GM13976 (cell line): ENCODE results near the gene RAP2A.

Experiments used
- DNase-seq: peaks from one replicate; pipeline ENCODE4 v3.0.0; 2012; ENCODE audit warnings: low spot score
- CTCF ChIP-seq: IDR thresholded peaks from 2 replicates; pipeline ENCODE4 v1.5.1; 2012; ENCODE audit warnings: borderline replicate concordance, mild to moderate bottlenecking; ENCODE audit not compliant: insufficient read depth; ENCODE audit errors: extremely low read depth, missing control alignments, control extremely low read depth
- in situ Hi-C: fragments of 300-500 bp; cut with MboI; formaldehyde crosslinking; loops from one replicate; pipeline ENCODE4 v1.12.0; 2022; ENCODE audit warnings: low sequenced_read_pairs, mixed read lengths, inconsistent platforms; ENCODE audit not compliant: unreplicated experiment

The RAP2A gene

GRCh38 chr13:97483465-97483864, 49.5 kb downstream of the RAP2A start:
- TF ChIP-seq CTCF = no peak
- in situ Hi-C loops = no loop called here
- no peak for DNase-seq

- TF ChIP-seq CTCF = no peak
- in situ Hi-C loops = no loop called here
- no peak for DNase-seq
Observed at GRCh38 chr13:97484301-97484700, 50.3 kb downstream of the RAP2A start.

GRCh38 chr13:97485320-97485719, 51.4 kb downstream of the RAP2A start:
- TF ChIP-seq CTCF = no peak
- DNase-seq = no peak
- in situ Hi-C loops = no loop called here

- in situ Hi-C loops = no loop called here
- no peak for DNase-seq
- no peak for TF ChIP-seq CTCF
Observed at GRCh38 chr13:97490702-97491307, 56.8 kb downstream of the RAP2A start.

- TF ChIP-seq CTCF = no peak
- DNase-seq = no peak
- in situ Hi-C loops = no loop called here
Observed at GRCh38 chr13:97491452-97491851, 57.5 kb downstream of the RAP2A start.

- no peak for DNase-seq
- in situ Hi-C loops = no loop called here
- TF ChIP-seq CTCF = no peak
Observed at GRCh38 chr13:97492257-97492656, 58.3 kb downstream of the RAP2A start.
